Measurements from ENCODE around the gene DCC.

DNA sequence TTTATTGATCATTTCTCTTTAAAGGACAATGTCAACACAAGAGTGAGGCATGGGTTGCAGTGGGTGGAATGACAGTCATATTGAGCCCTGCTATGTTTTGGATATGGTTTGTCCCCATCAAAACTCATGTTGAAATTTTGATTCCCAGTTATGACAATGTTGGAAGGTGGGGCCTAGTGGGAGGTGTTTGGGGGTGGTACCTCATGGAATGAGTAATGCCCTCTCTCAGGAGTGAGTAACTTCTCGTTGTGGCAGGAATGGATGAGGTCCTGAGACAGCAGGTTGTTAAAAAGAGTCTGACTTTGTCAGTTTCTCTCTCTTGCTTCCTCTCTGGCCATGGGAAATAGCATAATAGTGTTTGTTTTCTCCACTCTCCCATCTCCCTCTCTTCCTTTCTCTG lies 345.3 kb downstream of the DCC start:
- TF ChIP-seq, protein P1, sequence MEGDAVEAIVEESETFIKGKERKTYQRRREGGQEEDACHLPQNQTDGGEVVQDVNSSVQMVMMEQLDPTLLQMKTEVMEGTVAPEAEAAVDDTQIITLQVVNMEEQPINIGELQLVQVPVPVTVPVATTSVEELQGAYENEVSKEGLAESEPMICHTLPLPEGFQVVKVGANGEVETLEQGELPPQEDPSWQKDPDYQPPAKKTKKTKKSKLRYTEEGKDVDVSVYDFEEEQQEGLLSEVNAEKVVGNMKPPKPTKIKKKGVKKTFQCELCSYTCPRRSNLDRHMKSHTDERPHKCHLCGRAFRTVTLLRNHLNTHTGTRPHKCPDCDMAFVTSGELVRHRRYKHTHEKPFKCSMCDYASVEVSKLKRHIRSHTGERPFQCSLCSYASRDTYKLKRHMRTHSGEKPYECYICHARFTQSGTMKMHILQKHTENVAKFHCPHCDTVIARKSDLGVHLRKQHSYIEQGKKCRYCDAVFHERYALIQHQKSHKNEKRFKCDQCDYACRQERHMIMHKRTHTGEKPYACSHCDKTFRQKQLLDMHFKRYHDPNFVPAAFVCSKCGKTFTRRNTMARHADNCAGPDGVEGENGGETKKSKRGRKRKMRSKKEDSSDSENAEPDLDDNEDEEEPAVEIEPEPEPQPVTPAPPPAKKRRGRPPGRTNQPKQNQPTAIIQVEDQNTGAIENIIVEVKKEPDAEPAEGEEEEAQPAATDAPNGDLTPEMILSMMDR (IDR thresholded peaks at IDR 0.05; ENCODE audit: low read depth, low read length, poor library complexity, severe bottlenecking) = no peak
- TF ChIP-seq EZH2phosphoT487 (IDR thresholded peaks at IDR 0.05; ENCODE audit: borderline replicate concordance, low read length) = no peak
